IPS DF 6.9 (cell line): ENCODE measurements around the gene SDHB.

ENCODE experiments used
- DNase-seq: peaks from one replicate; pipeline ENCODE4 v3.0.0-alpha.2; 2013; ENCODE audit warnings: low read depth, low spot score
- H3K27ac ChIP-seq: one replicate; pipeline ENCODE4 v1.5.1; 2013; ENCODE audit warnings: low read length, control low read depth
- H3K27me3 ChIP-seq: 2 replicates; pipeline ENCODE4 v1.6.1; 2013; ENCODE audit warnings: mild to moderate bottlenecking, low read length; ENCODE audit not compliant: control insufficient read depth, insufficient read depth
- H3K36me3 ChIP-seq: 2 replicates; pipeline ENCODE4 v1.6.1; 2013; ENCODE audit warnings: low read length; ENCODE audit not compliant: control insufficient read depth, insufficient read depth
- H3K4me1 ChIP-seq: 2 replicates; pipeline ENCODE4 v1.6.1; 2013; ENCODE audit warnings: low read length; ENCODE audit not compliant: control insufficient read depth, insufficient read depth
- H3K4me3 ChIP-seq: 2 replicates; pipeline ENCODE4 v1.5.1; 2013; ENCODE audit warnings: mild to moderate bottlenecking, low read length
- H3K9me3 ChIP-seq: 2 replicates; pipeline ENCODE4 v1.6.1; 2013; ENCODE audit warnings: low read length, inconsistent platforms; ENCODE audit not compliant: control insufficient read depth, insufficient read depth
- WGBS: extraction: QIAGEN DNeasy Blood & Tissue Kit; methylation state at CpG from one replicate; pipeline ENCODE4 v1.1.7; 2013; ENCODE audit warnings: mixed read lengths, missing lambda C conversion rate; ENCODE audit not compliant: insufficient read length, insufficient coverage; 5-methylcytosine and 5-hydroxymethylcytosine counted together

The SDHB gene

DNA sequence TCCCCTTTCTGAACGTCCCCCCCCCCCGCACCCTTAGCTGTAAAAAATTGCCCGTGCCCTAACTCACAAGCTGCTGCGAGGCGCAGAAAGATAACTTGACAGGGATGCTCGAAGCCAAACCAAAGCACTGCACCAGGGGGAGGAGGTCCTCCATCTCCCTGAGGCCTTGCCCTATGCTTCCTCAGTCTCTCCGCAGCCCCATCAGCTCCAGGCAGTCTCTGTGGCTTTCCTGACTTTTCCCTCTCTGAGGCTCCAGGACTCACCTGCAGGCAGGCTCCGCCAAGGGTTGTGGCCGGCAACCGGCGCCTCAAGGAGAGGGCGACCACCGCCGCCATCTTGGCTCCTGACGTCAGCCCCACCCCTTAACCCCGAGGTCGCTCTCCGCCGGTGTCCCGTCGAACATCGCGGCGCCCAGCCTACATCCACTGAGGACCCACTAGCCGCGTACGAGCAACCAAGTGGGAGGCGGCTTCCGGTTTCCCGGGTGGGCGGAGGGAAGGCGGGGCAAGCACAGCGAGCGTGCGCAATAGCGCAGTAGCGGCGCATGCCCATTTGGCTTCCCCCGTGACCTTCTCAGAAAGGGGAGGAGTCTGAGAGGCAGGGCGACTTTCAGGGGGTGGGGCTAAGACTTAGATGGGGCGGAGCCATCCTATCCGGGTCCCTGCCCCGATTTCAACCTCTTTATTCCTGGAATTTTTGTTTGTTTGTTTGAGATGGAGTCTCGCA is at the start of gene SDHB:
TSS of gene SDHB (minus strand) at position 348 of the 726 bp plus-strand sequence. CDS start at position 335, 13 bp downstream.
- H3K4me1 ChIP-seq: no peaks in the 10 kb centered on the region
- H3K27me3 ChIP-seq: no peaks in the 10 kb centered on the region
- H3K4me3 ChIP-seq: peak within 1 kb of the TSS; percentile 75
- peak; percentile 97 for DNase-seq
- no peaks in the 10 kb centered on the region for H3K9me3 ChIP-seq
- WGBS: no CpG with 5 or more reads among the region's 44 CpGs
- no peak within 1 kb of the TSS for H3K27ac ChIP-seq
- peaks cover 2% of the 10 kb centered on the region; the same call in 1 of the 2 replicates for H3K36me3 ChIP-seq

DNA sequence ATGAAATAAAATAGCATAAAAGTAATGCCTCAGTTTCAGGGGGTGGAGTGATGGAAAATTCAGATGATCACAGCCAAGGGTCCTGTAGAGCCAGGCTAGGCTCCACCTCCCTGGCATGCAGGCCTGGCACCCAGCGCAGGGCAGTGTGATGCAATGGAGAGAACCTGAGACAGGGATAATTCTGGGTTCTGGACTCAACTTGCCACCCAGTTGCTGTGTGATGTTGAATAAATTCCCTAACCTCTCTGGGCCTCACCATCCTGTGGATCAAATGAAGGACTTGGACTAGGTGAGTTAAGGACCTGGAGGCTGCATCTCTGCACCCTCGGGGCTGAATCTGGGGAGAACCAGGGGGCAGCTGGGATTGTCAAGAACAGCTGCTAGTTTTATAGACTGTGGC is 48.4 kb upstream of the SDHB start:
- Histone ChIP-seq H3K4me1 (no peaks in the 10 kb centered on the region; the same call in 1 of the 2 replicates), H3K9me3 (no peaks in the 10 kb centered on the region), H3K27me3 (no peaks in the 10 kb centered on the region), H3K4me3 (no peak overlapping the region), H3K27ac (no peak overlapping the region), H3K36me3 (no peaks in the 10 kb centered on the region)
- DNase-seq: no peak
- no CpG with 5 or more reads among the region's 2 CpGs for WGBS

DNA sequence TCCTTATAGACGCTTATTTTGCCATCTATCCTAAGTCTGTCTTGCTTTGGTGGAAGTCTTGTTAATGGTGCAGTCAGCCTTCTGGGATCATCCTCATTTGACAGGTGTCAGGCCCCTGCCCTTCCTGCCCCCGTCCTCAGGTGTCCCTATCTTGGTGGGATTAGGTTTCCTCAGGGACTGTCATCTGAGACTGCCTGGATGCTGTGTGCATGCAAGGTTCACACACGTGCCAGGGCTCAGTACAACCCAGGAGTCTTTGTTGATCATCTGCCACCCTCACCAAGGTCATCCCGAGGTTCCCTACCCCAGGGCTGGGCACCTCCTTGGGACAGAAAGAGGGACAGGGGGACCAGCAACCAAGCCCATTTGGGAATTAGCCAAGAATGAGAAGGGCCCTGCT is 47.4 kb upstream of the SDHB start:
- no peaks in the 10 kb centered on the region; the same call in 1 of the 2 replicates for H3K4me1 ChIP-seq
- H3K4me3 ChIP-seq: no peak overlapping the region
- WGBS: no CpG with 5 or more reads among the region's 4 CpGs
- H3K27ac ChIP-seq: no peak overlapping the region
- no peak for DNase-seq
- no peaks in the 10 kb centered on the region for H3K27me3 ChIP-seq
- no peaks in the 10 kb centered on the region for H3K36me3 ChIP-seq
- no peaks in the 10 kb centered on the region for H3K9me3 ChIP-seq

DNA sequence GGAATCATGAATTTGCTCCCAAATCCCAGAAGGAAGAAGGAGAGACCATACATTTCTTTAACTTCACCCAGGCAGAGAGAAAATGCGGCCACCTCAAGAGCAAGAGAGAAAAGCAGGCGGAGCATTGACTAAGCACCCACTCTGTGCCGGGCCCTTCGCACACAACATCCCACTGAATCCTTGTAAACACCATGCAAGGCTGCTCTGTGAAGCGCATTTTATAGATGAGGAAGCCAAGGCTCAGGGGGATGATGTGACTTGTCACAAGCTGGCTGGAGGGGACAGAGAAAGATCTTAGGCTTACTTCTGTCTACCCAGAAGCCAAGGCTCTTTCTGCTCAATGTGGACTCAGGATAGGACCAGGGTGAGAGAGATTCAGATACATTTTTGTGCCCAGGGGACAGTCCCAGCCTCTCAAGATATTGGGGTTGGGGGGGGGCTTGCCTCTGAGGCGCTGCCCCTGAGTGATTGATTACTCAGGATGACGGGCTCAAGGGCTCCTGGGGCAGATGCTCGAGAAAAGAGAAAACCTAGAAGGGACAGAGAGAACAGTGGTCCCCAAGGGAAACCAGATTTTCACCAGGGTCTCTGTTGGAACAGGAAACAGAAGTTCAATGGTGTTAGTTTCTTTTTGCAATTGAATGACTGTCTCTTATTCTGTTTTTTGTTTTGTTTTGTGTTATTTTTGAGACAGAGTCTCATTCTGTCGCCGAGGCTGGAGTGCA is 45.9 kb upstream of the SDHB start:
- no peak overlapping the region for H3K27ac ChIP-seq
- no peaks in the 10 kb centered on the region for H3K27me3 ChIP-seq
- no peak for DNase-seq
- H3K4me3 ChIP-seq: no peak overlapping the region
- no peaks in the 10 kb centered on the region for H3K36me3 ChIP-seq
- whole genome bisulfite sequencing: no CpG with 5 or more reads among the region's 10 CpGs
- no peaks in the 10 kb centered on the region for H3K4me1 ChIP-seq
- no peaks in the 10 kb centered on the region for H3K9me3 ChIP-seq

DNA sequence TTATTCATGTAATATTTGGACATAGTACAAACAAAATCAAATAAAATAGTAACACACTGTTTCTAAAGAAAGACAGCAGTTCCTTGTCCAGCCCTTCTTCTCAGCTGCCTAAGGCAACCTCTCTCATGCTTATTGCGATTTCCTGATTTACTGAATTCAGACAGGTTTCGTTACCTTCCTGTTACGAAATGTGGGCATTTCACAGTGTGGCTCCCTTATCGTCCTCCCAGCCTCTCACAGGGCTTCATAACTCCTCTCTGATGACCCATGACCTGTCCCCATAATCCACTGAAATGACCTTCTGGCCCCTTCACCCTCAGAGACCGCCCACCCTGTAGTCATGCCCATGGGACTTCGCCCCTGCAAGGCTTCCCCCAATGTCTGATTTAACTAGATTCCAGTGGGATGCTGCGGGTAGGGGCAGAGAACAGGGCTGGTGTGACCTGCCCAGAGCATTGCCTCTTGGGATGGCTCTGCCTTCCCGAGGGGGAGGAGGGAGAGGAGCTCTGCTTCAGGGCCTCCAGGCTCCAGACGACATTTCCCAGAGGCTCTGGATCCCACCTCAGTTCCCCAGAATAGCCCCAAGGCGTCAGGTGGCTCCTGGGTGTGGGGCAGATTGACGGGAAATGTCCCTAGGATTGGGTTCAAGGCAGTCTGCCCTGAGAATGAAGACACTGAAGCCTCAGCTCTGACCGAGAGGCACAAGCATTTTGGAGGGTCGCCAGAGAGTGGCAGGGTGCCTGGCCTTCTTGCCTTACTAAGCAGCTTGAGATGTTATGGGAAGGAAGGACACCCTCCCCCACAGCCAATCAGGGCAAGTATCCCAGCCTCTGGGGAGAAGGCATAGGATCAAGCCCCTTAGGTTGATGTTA is 44.9 kb upstream of the SDHB start:
- H3K4me1 ChIP-seq: no peaks in the 10 kb centered on the region
- WGBS: no CpG with 5 or more reads among the region's 13 CpGs
- no peak for DNase-seq
- H3K9me3 ChIP-seq: no peaks in the 10 kb centered on the region
- no peaks in the 10 kb centered on the region for H3K36me3 ChIP-seq
- no peaks in the 10 kb centered on the region for H3K27me3 ChIP-seq
- no peak overlapping the region for H3K4me3 ChIP-seq
- no peak overlapping the region for H3K27ac ChIP-seq

DNA sequence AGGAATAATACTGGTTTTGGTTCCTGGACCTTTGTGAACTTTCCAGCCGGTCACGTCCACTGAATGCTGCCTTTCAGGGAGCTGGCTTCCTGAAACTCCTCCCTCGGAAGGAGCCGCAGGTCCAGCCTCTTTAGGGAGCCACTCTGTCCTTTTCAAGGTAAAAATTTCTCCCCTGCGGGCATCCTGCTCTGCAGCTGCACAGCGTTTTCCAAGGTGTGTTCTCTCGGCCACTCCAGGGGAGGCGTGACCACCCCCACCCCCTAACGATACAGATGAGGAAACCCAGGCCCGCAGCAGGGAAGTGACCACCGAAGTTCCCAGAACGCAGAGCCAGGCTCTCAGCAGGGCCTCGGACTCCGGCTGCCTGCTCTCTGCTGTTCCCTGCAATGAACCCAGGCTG is 44.0 kb upstream of the SDHB start:
- Histone ChIP-seq H3K36me3 (no peaks in the 10 kb centered on the region), H3K4me1 (no peaks in the 10 kb centered on the region), H3K27ac (no peak overlapping the region), H3K9me3 (no peaks in the 10 kb centered on the region), H3K4me3 (no peak overlapping the region), H3K27me3 (no peaks in the 10 kb centered on the region)
- DNase-seq: no peak
- WGBS: no CpG with 5 or more reads among the region's 14 CpGs

DNA sequence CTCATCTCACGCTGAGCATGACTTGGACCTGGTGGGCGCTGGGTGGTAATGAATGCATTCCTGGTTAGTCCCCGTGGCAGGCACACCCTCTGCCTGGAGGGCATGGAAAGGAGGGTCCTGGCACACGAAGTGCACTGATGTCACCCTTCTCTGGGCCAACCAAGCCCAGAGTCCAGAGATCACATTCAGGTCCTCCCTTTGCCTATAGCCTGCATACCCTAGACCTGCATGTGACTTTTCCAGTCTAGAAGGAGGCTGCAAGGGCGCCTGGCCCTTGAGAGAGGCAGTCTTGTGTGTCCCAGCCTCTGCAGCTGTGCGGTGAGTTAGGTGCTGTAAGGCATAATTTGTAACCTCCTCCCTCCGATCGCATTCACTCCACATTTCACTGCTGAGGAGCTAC is 43.3 kb upstream of the SDHB start:
- H3K4me1 ChIP-seq: no peaks in the 10 kb centered on the region
- H3K4me3 ChIP-seq: no peak overlapping the region
- H3K27me3 ChIP-seq: no peaks in the 10 kb centered on the region
- H3K27ac ChIP-seq: no peak overlapping the region
- no CpG with 5 or more reads among the region's 8 CpGs for WGBS
- no peaks in the 10 kb centered on the region for H3K9me3 ChIP-seq
- no peak for DNase-seq
- no peaks in the 10 kb centered on the region for H3K36me3 ChIP-seq

DNA sequence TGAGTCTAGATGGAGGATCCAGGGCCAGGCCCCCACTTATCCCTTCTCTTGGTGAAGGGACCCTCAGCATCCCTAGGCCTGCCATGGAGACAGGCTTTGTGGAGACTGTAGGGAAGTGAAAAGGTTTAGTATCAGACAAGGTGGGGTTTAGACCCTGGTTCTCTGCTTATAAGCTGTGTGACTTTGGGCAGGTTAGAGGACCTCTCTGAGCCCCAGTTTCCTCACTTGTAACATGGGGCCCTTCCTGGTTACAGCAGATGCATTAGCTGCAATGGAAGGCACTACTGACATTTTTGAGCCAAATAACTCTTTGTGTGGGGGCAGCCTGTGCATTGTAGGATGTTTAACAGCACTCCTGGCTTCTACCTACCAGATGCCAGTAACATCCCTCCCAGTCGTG is 42.8 kb upstream of the SDHB start:
- no peaks in the 10 kb centered on the region for H3K9me3 ChIP-seq
- no peaks in the 10 kb centered on the region for H3K36me3 ChIP-seq
- DNase-seq: no peak
- H3K4me3 ChIP-seq: no peak overlapping the region
- H3K27ac ChIP-seq: no peak overlapping the region
- no peaks in the 10 kb centered on the region for H3K4me1 ChIP-seq
- no CpG with 5 or more reads among the region's 1 CpG for WGBS
- no peaks in the 10 kb centered on the region for H3K27me3 ChIP-seq

DNA sequence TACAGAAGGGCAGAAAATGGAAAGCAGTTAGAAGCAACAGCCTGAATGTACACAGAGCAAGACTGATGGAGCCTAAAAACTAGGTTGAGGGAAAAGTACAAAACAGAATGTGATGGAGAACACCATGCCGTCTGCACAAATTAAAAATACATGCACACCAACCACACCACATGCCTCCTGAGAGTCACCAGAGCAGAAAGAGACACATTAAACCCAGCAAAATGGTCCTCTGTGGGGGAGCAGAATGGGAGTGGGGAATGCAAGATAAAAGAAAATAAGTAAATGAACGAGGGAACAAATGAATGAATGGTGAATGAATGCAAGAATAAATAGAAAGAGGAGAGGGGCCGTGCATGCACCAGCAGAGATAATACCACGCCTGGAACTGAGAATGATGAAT is 41.3 kb upstream of the SDHB start:
- Histone ChIP-seq H3K27me3 (no peaks in the 10 kb centered on the region), H3K36me3 (no peaks in the 10 kb centered on the region), H3K27ac (no peak overlapping the region), H3K4me3 (no peak overlapping the region), H3K9me3 (no peaks in the 10 kb centered on the region), H3K4me1 (no peaks in the 10 kb centered on the region)
- WGBS: no CpG with 5 or more reads among the region's 4 CpGs
- DNase-seq: no peak

DNA sequence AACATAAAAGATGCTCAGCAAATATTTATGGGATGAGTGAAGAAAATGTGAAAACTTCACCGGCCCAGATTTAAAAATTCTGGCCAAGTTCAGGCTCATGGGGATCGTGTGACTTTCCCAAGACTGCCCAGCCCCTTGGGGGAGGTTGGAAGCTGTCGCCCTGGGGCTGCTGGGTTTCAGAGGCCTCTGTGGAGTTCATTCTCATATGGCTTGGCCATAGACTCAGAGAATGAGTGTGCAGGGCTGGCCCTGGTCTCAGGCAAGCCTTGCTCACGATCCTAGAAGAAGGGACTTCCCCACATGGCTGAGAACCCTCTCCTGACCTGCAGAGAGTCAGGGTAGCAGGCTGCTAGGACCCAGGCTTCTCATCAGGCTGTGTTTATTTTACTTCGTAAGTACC is 40.8 kb upstream of the SDHB start:
- H3K9me3 ChIP-seq: no peaks in the 10 kb centered on the region
- no peaks in the 10 kb centered on the region for H3K27me3 ChIP-seq
- H3K4me3 ChIP-seq: no peak overlapping the region
- no peak for DNase-seq
- no peak overlapping the region for H3K27ac ChIP-seq
- WGBS: no CpG with 5 or more reads among the region's 5 CpGs
- no peaks in the 10 kb centered on the region for H3K36me3 ChIP-seq
- H3K4me1 ChIP-seq: no peaks in the 10 kb centered on the region
